OCI-LY1 (cell line): Measurements from ENCODE around the gene PSMG4.

Source experiments
- H2AFZ ChIP-seq: fragments of 200-600 bp; sonication (generic), shearing (Covaris generic); 2 replicates; pipeline ENCODE4 v1.6.0; 2014; ENCODE audit warnings: antibody characterized with exemption, mild to moderate bottlenecking, low read length
- H3F3A ChIP-seq: fragments of 200-600 bp; sonication (generic), shearing (Covaris generic); 2 replicates; pipeline ENCODE4 v1.6.0; 2014; ENCODE audit warnings: mild to moderate bottlenecking, antibody characterized with exemption, low read length, moderate library complexity; ENCODE audit not compliant: insufficient read depth
- H3K27ac ChIP-seq: fragments of 200-600 bp; sonication (generic); 2 replicates; pipeline ENCODE4 v1.5.1; 2014; ENCODE audit warnings: low read length, mixed run types, mild to moderate bottlenecking, low read depth; ENCODE audit not compliant: poor library complexity, severe bottlenecking
- H3K27me3 ChIP-seq: fragments of 200-600 bp; sonication (generic); 2 replicates; pipeline ENCODE4 v1.6.0; 2014; ENCODE audit warnings: antibody characterized with exemption, mild to moderate bottlenecking, low read length, moderate library complexity; ENCODE audit not compliant: insufficient read depth
- H3K36me3 ChIP-seq: fragments of 200-600 bp; sonication (generic); 2 replicates; pipeline ENCODE4 v1.6.1; 2014; ENCODE audit warnings: mild to moderate bottlenecking, antibody characterized with exemption, low read length, moderate library complexity, mixed read lengths; ENCODE audit not compliant: insufficient read depth
- H3K4me1 ChIP-seq: fragments of 200-600 bp; sonication (generic); 2 replicates; pipeline ENCODE4 v1.5.1; 2014; ENCODE audit warnings: mild to moderate bottlenecking, low read length, moderate library complexity; ENCODE audit not compliant: insufficient read depth, severe bottlenecking
- H3K4me2 ChIP-seq: fragments of 200-600 bp; sonication (generic), shearing (Covaris generic); 2 replicates; pipeline ENCODE4 v1.6.1; 2014; ENCODE audit warnings: low read length
- H3K4me3 ChIP-seq: fragments of 200-600 bp; sonication (generic); 2 replicates; pipeline ENCODE4 v1.5.1; 2014; ENCODE audit warnings: low read length, low read depth, mild to moderate bottlenecking, mixed read lengths; ENCODE audit not compliant: poor library complexity, severe bottlenecking
- H3K79me2 ChIP-seq: fragments of 200-600 bp; shearing (Covaris generic); 2 replicates; pipeline ENCODE4 v1.6.1; 2016; ENCODE audit warnings: mixed run types, low read length, mixed read lengths; ENCODE audit not compliant: insufficient read depth
- H3K9ac ChIP-seq: fragments of 200-600 bp; sonication (generic), shearing (Covaris generic); 2 replicates; pipeline ENCODE4 v1.6.1; 2014; ENCODE audit warnings: mild to moderate bottlenecking, low read length, mixed read lengths
- H3K9me2 ChIP-seq: fragments of 200-600 bp; sonication (generic), shearing (Covaris generic); 2 replicates; pipeline ENCODE4 v1.6.1; 2014; ENCODE audit warnings: low read depth, mild to moderate bottlenecking, low read length, mixed read lengths
- H3K9me3 ChIP-seq: fragments of 200-600 bp; shearing (Covaris generic); 2 replicates; pipeline ENCODE4 v1.6.1; 2014; ENCODE audit warnings: low read length, mixed read lengths
- H4K20me1 ChIP-seq: fragments of 200-600 bp; sonication (generic), shearing (Covaris generic); 2 replicates; pipeline ENCODE4 v1.6.0; 2016; ENCODE audit warnings: mild to moderate bottlenecking, low read length; ENCODE audit not compliant: insufficient read depth
- CTCF ChIP-seq: fragments of 200-600 bp; sonication (generic), shearing (Covaris generic); IDR thresholded peaks from 2 replicates; pipeline ENCODE4 v1.5.1; 2017; ENCODE audit warnings: mild to moderate bottlenecking, antibody characterized with exemption, low read length, moderate library complexity, mixed read lengths
- EZH2 ChIP-seq: fragments of 200-600 bp; sonication (generic), shearing (Covaris generic); IDR thresholded peaks from 2 replicates; pipeline ENCODE4 v1.8.0; 2017; ENCODE audit warnings: borderline replicate concordance, mixed run types, mild to moderate bottlenecking, antibody characterized with exemption, low read length, moderate library complexity, mixed read lengths

PSMG4 gene

GRCh38 chr6:3235486-3235885, 23.3 kb upstream of the PSMG4 start:
- H2AFZ ChIP-seq = no peak overlapping the region

GRCh38 chr6:3236005-3236404, 22.7 kb upstream of the PSMG4 start:
- H3K9ac ChIP-seq = no peak overlapping the region
- peaks cover 3% of the 10 kb centered on the region for H3K4me1 ChIP-seq
- peaks cover 2% of the 10 kb centered on the region; the same call in 1 of the 2 replicates for H3K27me3 ChIP-seq
- no peak overlapping the region for H3K4me3 ChIP-seq
- H3K36me3 ChIP-seq = no peaks in the 10 kb centered on the region
- H3K79me2 ChIP-seq = no peaks in the 10 kb centered on the region
- no peaks in the 10 kb centered on the region for H3K9me3 ChIP-seq
- TF ChIP-seq CTCF (no peak), EZH2 (no peak)
- no peak overlapping the region for H2AFZ ChIP-seq
- H3F3A ChIP-seq = no peaks in the 10 kb centered on the region
- H3K4me2 ChIP-seq = no peak overlapping the region
- H3K27ac ChIP-seq = no peak overlapping the region
- H4K20me1 ChIP-seq = no peaks in the 10 kb centered on the region
- H3K9me2 ChIP-seq = no peaks in the 10 kb centered on the region

More at GRCh38 chr6:3235486-3235885, 23.3 kb upstream of the PSMG4 start:
- Histone ChIP-seq H3K9me3 (no peaks in the 10 kb centered on the region), H3K27ac (no peak overlapping the region), H3K27me3 (peaks cover 2% of the 10 kb centered on the region; the same call in 1 of the 2 replicates), H4K20me1 (no peaks in the 10 kb centered on the region), H3K4me2 (no peak overlapping the region), H3K9me2 (no peaks in the 10 kb centered on the region), H3F3A (no peaks in the 10 kb centered on the region), H3K4me1 (peaks cover 3% of the 10 kb centered on the region), H3K9ac (no peak overlapping the region), H3K79me2 (no peaks in the 10 kb centered on the region), H3K4me3 (no peak overlapping the region), H3K36me3 (no peaks in the 10 kb centered on the region)
- TF ChIP-seq EZH2 = no peak
- TF ChIP-seq CTCF = no peak

- no peaks in the 10 kb centered on the region for H3F3A ChIP-seq
- H3K79me2 ChIP-seq = no peaks in the 10 kb centered on the region
- H3K4me2 ChIP-seq = no peak overlapping the region
- H3K4me1 ChIP-seq = peaks cover 3% of the 10 kb centered on the region
- H3K4me3 ChIP-seq = no peak overlapping the region
- H3K27ac ChIP-seq = no peak overlapping the region
- H3K27me3 ChIP-seq = no peaks in the 10 kb centered on the region; the same call in 1 of the 2 replicates
- H4K20me1 ChIP-seq = no peaks in the 10 kb centered on the region
- H2AFZ ChIP-seq = no peak overlapping the region
- H3K9me2 ChIP-seq = no peaks in the 10 kb centered on the region
- no peaks in the 10 kb centered on the region for H3K9me3 ChIP-seq
- no peaks in the 10 kb centered on the region for H3K36me3 ChIP-seq
- H3K9ac ChIP-seq = no peak overlapping the region
- TF ChIP-seq CTCF = no peak
- no peak for TF ChIP-seq EZH2
Measured at GRCh38 chr6:3237761-3238662, 20.7 kb upstream of the PSMG4 start.
